ENCODE measurements around the gene ABCB8.
A peak's percentile ranks its signal among the peaks of the same experiment; 100 is the strongest.
"Not testable (repeated sequence)": the region's sequence is repeated elsewhere in the genome, so short reads cannot be mapped to it uniquely, and the experiment has no call there.

The ABCB8 gene

DNA sequence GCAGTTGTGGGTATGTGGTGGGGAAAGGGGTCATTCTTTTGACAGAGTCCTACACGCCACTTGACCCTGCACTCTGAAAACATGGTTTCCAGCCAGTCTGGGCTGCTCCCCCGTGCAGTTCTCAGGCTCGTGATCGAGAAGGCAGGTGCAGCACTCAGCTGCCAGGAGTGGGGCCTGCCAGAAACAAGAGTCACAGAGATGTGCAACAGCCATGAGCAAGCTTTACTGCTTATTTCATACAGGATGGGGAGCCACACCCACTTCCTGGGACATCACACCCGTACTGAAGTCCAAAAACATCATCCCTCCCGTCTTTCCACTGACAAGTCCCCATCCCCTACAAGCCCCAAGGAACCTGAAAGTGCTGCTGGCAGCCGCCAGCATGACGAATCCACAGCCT lies 13.3 kb upstream of the ABCB8 start:
- DNase-seq (ENCODE audit: low spot score): no peak

GRCh38 chr7:151015967-151016366 lies 12.3 kb upstream of the ABCB8 start:
- DNase-seq (ENCODE audit: low spot score): no peak

DNA sequence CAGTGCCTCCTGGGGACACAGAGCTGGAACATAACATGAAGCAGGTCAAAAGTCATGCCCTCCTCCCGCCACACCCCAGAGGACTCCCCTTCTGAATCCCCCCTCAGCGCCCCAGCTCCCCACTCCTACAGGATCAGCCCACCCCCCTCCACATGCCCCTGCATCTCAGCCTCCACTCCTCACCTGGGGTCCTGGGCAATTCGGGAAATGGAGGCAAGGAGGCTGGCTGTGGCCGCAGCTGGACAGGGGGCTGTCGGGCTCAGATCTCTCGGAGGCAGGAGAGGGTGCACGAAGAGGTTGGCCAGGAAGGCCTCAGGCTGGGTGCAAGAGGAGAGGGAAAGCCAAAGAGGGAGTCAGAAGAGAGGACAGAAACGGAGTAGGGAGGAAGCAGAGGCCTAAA lies 11.7 kb upstream of the ABCB8 start:
- DNase-seq (ENCODE audit: low spot score): no peak

DNA sequence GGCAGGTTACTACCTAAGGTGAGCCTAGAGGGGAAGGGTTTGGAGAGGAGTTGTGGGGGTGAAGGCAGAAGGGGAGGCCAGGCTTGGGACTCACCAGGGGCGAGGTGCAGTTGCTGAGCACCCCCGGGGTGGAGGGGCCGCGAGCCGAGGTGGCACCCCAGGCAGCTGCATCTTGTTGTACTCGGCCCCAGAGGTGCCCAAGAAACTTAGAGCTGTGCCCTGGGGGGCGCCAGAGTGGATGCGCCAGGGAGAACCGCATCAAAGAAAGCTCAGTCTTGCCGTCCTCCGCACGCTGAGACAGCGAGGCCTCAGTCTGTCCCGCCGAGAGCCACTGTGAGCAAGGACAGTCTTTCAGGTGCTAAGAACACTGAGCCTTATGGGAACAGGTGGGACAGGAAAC lies 11.3 kb upstream of the ABCB8 start:
- DNase-seq (ENCODE audit: low spot score): no peak

GRCh38 chr7:151017370-151017952 lies 10.8 kb upstream of the ABCB8 start:
- DNase-seq (ENCODE audit: low spot score): no peak

- peak; percentile 51 for DNase-seq (ENCODE audit: low spot score)
Measured at GRCh38 chr7:151017953-151018420, 10.3 kb upstream of the ABCB8 start.

DNA sequence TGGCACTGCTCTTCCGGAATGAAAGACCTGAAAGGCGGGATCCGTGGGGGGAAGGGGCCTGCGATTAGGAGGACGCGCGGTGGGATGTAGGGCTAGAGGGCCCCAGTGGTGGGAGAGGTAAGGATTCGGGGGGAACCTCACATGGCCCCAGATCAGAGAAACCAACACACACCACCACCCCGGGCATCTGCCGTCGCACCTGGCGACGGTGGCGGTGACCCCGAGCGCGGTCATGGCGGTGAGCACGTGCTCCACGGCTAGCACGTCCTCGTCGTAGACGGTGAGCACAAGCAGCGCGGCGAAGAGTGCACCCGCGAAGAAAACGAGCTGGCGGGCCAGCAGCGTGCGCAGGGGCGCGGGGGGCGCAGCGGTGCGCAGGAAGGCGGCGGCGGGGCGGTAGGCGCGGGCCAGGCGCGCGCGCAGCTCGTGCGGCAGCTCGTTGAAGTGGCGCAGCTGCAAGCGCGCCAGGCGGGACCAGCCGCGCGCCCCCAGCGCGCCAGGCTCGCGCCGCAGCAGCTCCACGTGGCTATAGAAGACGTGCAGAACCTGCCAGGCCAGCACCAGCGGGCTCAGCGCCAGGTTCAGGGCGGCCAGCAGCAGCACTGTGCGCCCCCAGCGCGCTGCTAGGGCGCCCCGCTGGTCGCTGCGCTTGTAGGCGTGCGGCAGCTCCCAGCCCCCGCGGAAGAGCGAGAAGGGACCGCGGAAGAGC lies 9.7 kb upstream of the ABCB8 start:
- DNase-seq (ENCODE audit: low spot score): no peak

DNA sequence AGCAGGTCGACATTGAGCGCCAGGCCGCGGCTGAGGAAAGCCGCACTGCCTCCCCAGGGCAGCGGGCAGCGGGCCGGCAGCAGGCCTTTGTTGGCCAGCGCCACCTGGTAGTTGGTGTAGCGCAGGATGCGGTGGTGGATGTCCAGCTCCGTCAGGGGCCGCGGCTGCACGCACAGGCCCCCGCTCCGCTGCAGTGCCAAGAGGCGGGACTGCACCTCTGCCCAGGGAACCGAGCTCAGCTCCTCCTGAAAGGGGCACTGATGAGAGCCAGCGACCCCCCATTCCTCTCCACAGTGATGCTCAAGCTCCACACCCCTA lies 9.2 kb upstream of the ABCB8 start:
- no peak for DNase-seq (ENCODE audit: low spot score)

GRCh38 chr7:151020231-151020630 lies 8.0 kb upstream of the ABCB8 start:
- no peak for DNase-seq (ENCODE audit: low spot score)

DNA sequence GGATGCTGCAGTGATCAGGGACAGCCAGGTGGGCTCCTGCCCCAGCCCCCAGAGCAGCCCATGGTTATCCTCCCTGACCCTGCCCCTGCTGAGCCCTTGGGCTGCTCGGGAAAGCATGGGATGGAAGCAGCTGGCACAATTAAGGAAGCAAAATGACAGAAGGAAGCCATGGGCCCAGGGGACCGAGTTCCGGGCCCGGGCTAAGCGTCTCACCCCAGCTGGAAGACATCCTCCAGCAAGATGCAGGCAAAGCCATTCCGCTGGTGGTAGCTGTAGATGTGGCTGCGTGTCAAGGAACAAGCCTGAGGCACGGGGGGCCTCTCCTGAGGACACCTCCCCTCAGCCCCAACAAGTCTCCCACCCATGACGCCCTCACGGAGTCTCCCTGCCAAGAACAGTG lies 5.0 kb upstream of the ABCB8 start:
- no peak for DNase-seq (ENCODE audit: low spot score)

GRCh38 chr7:151024435-151025056 lies 3.7 kb upstream of the ABCB8 start, which contains the start of gene ATG9B:
Gene ATG9B (minus strand): TSS chr7:151024494. CDS start chr7:151024423, 71 bp downstream.
- DNase-seq (ENCODE audit: low spot score): peak; percentile 69

DNA sequence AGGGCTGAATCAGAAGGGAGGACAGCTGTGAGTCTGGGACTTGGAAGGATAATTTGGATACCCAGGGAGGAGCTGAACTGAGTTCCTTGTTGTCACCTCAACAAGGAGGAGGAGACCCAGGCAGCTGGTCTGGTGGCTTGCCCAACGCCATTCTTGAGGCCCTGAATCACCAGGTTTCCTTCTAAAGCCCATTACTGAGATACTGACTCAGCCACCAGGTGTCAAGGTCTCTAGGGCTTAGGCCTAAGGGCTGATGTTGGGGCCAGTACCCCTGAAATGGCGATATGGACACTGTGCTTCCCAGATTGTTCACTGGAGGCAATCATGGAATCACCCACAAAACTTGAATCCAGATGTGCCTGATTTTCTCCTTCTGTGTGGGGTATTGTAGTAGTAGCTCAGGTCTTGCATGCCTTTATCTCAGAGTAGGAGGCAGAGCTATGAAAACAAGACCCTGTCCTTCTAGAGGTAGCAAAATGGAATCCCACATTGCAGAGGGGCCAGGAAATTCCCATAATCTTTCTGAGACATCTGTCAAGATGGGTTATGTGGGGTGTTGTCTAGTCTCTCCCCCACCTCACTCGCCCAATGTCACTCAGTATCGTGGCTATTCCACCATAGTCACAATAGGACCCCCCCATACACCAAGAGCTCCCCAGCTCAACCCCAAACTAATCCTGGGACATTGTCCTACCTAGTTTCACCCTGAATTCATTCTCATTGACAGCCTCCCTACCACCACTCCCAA lies 2.2 kb upstream of the ABCB8 start:
- peak; percentile 84 for DNase-seq (ENCODE audit: low spot score)

DNA sequence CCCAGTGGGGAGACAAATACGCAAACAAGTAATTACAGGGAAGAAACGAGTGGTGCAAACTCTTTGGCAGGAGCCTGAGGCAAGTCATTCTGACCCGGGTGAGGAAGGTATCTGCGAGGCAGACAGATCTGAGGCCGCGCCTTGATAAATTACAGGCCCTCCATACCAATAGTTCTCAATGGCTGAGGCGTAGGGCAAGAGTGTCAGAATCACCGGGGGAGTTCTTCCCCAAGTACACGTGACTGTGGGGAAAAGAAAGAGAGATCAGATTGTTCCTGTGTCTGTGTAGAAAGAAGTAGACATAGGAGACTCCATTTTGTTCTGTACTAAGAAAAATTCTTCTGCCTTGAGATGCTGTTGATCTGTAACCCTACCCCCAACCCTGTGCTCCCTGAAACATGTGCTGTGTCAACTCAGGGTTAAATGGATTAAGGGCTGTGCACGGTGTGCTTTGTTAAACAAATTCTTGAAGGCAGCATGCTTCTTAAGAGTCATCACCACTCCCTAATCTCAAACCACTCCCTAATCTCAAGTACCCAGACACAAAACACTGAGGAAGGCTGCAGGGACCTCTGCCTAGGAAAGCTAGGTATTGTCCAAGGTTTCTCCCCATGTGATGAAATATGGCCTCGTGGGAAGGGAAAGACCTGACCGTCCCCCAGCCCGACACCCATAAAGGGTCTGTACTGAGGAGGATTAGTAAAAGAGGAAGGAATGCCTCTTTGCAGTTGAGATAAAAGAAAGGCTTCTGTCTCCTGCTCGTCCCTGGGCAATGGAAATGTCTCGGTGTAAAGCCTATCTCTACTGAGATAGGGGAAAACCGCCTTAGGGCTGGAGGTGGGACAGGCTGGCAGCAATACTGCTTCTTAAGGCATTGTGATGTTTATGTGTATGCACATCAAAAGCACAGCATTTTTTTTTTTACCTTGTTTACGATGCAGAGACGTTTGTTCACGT lies 1.2 kb upstream of the ABCB8 start:
- DNase-seq (ENCODE audit: low spot score): not testable (repeated sequence)

DNA sequence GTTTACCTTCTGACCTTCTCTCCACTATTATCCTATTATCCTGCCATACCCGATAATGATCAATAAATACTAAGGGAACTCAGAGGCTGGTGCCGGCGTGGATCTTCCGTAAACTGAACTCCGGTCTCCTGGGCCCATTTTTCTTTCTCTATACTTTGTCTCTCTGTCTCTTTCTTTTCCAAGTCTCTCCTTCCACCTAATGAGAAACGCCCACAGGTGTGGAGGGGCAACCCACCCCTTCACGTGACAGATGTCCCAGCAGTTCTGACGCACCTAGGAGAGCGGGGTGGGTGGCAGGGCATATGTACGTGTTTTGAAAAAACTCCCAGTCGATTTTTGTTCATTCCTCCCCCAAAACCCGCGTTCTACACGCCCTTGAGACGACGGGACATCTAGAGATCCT lies 521 bp upstream of the ABCB8 start:
- DNase-seq (ENCODE audit: low spot score): not testable (repeated sequence)

- DNase-seq (ENCODE audit: low spot score): no peak
Measured at GRCh38 chr7:151028948-151029501, 775 bp downstream of the ABCB8 start.

DNA sequence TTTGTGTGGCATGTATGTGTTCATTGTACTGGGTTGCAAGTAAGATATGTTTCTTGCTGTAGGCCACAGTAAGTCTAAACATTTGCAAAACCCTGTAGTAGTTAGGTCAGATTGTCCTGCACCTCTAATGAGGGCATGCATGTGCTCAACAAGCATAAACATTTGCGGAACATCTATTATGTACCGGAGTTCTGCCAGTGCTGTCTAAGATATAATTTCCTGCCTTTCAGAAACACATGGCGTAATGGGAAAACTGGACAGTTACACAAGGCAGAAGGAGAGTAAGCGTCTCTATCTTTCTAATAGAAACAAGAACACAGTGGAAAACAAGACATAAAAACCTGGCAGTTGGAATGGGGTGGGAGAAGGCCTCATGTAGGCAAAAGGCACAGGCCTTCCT lies 2.8 kb downstream of the ABCB8 start:
- DNase-seq (ENCODE audit: low spot score): no peak

- no peak for DNase-seq (ENCODE audit: low spot score)
Measured at GRCh38 chr7:151032936-151033863, 5.0 kb downstream of the ABCB8 start.

DNA sequence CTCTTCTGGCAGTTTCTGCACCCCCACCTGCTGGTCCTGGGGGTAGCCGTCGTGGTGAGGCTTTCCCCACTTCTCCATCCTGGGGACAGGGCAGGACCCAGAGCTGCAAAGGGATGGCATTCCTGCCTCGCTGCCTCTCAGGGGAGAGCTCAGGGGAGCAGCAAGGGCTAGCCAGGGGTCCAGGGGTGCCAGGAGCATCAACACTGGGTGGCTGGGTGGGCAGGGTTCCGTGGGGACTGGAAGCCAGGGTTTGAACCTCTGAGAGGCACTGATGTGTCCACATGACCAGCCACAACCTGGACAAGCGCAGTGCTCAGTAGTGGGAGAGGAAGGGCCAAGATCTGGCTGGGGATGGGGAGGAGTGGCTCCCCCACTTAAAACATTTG lies 5.6 kb downstream of the ABCB8 start:
- DNase-seq (ENCODE audit: low spot score): no peak

DNA sequence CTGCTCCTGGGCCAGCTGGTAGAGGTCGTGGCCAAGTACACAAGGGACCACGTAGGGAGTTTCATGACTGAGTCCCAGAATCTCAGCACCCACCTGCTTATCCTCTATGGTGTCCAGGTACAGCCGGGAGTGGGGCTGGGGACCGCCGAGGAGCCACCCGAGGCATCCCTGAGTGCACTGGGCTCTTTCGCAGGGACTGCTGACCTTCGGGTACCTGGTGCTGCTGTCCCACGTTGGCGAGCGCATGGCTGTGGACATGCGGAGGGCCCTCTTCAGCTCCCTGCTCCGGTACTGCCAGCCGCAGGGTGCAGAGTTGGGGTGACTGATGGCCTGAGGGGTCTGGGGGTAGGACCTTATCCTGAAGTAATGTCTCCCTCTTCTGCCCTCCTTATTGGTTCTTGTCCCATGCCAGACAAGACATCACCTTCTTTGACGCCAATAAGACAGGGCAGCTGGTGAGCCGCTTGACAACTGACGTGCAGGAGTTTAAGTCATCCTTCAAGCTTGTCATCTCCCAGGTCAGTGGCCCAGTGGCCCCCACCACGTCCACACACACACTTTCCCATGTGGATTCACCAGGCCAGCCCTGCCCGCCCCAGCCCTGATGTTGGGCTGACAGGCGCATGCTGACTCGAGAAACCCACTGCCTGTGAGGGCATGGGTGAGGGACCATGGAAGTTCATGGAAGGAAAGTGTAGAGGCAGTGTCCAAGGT lies 6.2 kb downstream of the ABCB8 start:
- DNase-seq (ENCODE audit: low spot score): no peak

Measured in kidney tubule cell (primary cell).